H9 (cell line): ENCODE results near the gene PRPH2. TPM values are rescaled to one million over a fixed set of nuclear protein-coding genes. Genes with fewer than 3 reads are reported as not detected.

Experiments used
- DNase-seq: peaks from one replicate; pipeline ENCODE4 v3.0.0-alpha.2; 2017
- H2AFZ ChIP-seq: one replicate; pipeline ENCODE4 v1.6.1; 2013; ENCODE audit warnings: mild to moderate bottlenecking, low read length, control low read depth, moderate library complexity
- H2AK5ac ChIP-seq: 2 replicates; pipeline ENCODE4 v1.6.1; 2013; ENCODE audit warnings: low read length, control low read depth, mixed read lengths; ENCODE audit not compliant: insufficient read length
- H2BK120ac ChIP-seq: one replicate; pipeline ENCODE4 v1.6.1; 2013; ENCODE audit warnings: low read depth, mild to moderate bottlenecking, low read length, control low read depth, inconsistent platforms; ENCODE audit not compliant: poor library complexity, severe bottlenecking
- H2BK12ac ChIP-seq: 2 replicates; pipeline ENCODE4 v1.6.1; 2013; ENCODE audit warnings: low read length, control low read depth, mixed read lengths, low read depth; ENCODE audit not compliant: insufficient read length
- H2BK15ac ChIP-seq: 2 replicates; pipeline ENCODE4 v1.6.1; 2013; ENCODE audit warnings: low read depth, low read length, control low read depth
- H2BK20ac ChIP-seq: one replicate; pipeline ENCODE4 v1.6.1; 2013; ENCODE audit warnings: low read depth, mild to moderate bottlenecking, low read length, control low read depth, inconsistent platforms; ENCODE audit not compliant: poor library complexity, severe bottlenecking
- H2BK5ac ChIP-seq: 2 replicates; pipeline ENCODE4 v1.6.1; 2013; ENCODE audit warnings: low read length, control low read depth, mixed read lengths; ENCODE audit not compliant: insufficient read length
- H3K14ac ChIP-seq: 2 replicates; pipeline ENCODE4 v1.6.1; 2013; ENCODE audit warnings: low read length, control low read depth; ENCODE audit not compliant: insufficient read depth
- H3K18ac ChIP-seq: 2 replicates; pipeline ENCODE4 v1.6.1; 2013; ENCODE audit warnings: low read depth, mild to moderate bottlenecking, mixed read lengths, low read length, control low read depth; ENCODE audit not compliant: insufficient read length
- H3K23ac ChIP-seq: 2 replicates; pipeline ENCODE4 v1.6.1; 2013; ENCODE audit warnings: low read length, control low read depth, mixed read lengths, low read depth; ENCODE audit not compliant: insufficient read length
- H3K23me2 ChIP-seq: 2 replicates; pipeline ENCODE4 v1.6.1; 2013; ENCODE audit warnings: low read depth, mild to moderate bottlenecking, mixed read lengths, low read length, control low read depth; ENCODE audit not compliant: insufficient read length, poor library complexity, severe bottlenecking
- H3K27ac ChIP-seq: 2 replicates; pipeline ENCODE4 v1.5.1; 2013; ENCODE audit warnings: low read length, control low read depth, mixed read lengths, low read depth; ENCODE audit not compliant: insufficient read length
- H3K27me3 ChIP-seq: 2 replicates; pipeline ENCODE4 v1.6.1; 2013; ENCODE audit warnings: low read length, control low read depth, inconsistent platforms; ENCODE audit not compliant: insufficient read depth
- H3K4ac ChIP-seq: 2 replicates; pipeline ENCODE4 v1.6.1; 2013; ENCODE audit warnings: low read depth, mild to moderate bottlenecking, control low read depth, inconsistent platforms, low read length, moderate library complexity
- H3K4me1 ChIP-seq: 2 replicates; pipeline ENCODE4 v1.6.1; 2013; ENCODE audit warnings: low read length, control low read depth, inconsistent platforms; ENCODE audit not compliant: insufficient read depth
- H3K4me2 ChIP-seq: 2 replicates; pipeline ENCODE4 v1.6.1; 2013; ENCODE audit warnings: low read length, control low read depth, mixed read lengths; ENCODE audit not compliant: insufficient read length, insufficient read depth
- H3K56ac ChIP-seq: 2 replicates; pipeline ENCODE4 v1.6.1; 2013; ENCODE audit warnings: low read depth, mild to moderate bottlenecking, mixed read lengths, low read length, control low read depth; ENCODE audit not compliant: insufficient read length
- H3K79me1 ChIP-seq: 2 replicates; pipeline ENCODE4 v1.6.1; 2013; ENCODE audit warnings: low read depth, mild to moderate bottlenecking, moderate library complexity, low read length, control low read depth, inconsistent platforms; ENCODE audit not compliant: insufficient read depth, poor library complexity, severe bottlenecking
- H3K79me2 ChIP-seq: 2 replicates; pipeline ENCODE4 v1.6.1; 2013; ENCODE audit warnings: low read length, control low read depth, inconsistent platforms; ENCODE audit not compliant: insufficient read depth
- H3K9ac ChIP-seq: 2 replicates; pipeline ENCODE4 v1.6.1; 2013; ENCODE audit warnings: low read length, control low read depth, mixed read lengths; ENCODE audit not compliant: insufficient read length; ENCODE audit errors: extremely low read depth
- H3K9me3 ChIP-seq: one replicate; pipeline ENCODE4 v1.6.1; 2013; ENCODE audit warnings: low read depth, low read length, inconsistent platforms; ENCODE audit not compliant: control insufficient read depth
- H3T11ph ChIP-seq: one replicate; pipeline ENCODE4 v1.6.1; 2013; ENCODE audit warnings: mild to moderate bottlenecking, low read length, control low read depth, inconsistent platforms
- H4K20me1 ChIP-seq: one replicate; pipeline ENCODE4 v1.6.1; 2013; ENCODE audit not compliant: control insufficient read depth, insufficient read length, insufficient read depth
- H4K5ac ChIP-seq: 2 replicates; pipeline ENCODE4 v1.6.1; 2013; ENCODE audit warnings: low read depth, mild to moderate bottlenecking, mixed read lengths, low read length, control low read depth; ENCODE audit not compliant: insufficient read length
- H4K8ac ChIP-seq: replicated peaks from 2 replicates; pipeline ENCODE4 v1.6.1; 2013; ENCODE audit warnings: low read length, control low read depth, mixed read lengths, low read depth; ENCODE audit not compliant: insufficient read length
- H4K91ac ChIP-seq: 2 replicates; pipeline ENCODE4 v1.6.1; 2013; ENCODE audit warnings: low read depth, mild to moderate bottlenecking, moderate library complexity, mixed read lengths, low read length, control low read depth; ENCODE audit not compliant: insufficient read length
- H3K27ac Mint-ChIP-seq, 3 experiments: 2 replicates in 2 of 3; 3 replicates in 1 of 3; pipeline ENCODE4 v1.8.0; 2020 to 2021; ENCODE audit warnings: mixed read lengths in 3 of 3, mild to moderate bottlenecking in 1 of 3, moderate library complexity in 1 of 3
- H3K27me3 Mint-ChIP-seq: 2 replicates; pipeline ENCODE4 v1.8.0; 2021; ENCODE audit warnings: low read depth, mild to moderate bottlenecking, moderate library complexity, mixed read lengths
- H3K36me3 Mint-ChIP-seq, 3 experiments: 2 replicates in 2 of 3; 3 replicates in 1 of 3; pipeline ENCODE4 v1.8.0; 2020 to 2021; ENCODE audit warnings: low read depth in 3 of 3, mixed read lengths in 3 of 3; ENCODE audit not compliant: insufficient read depth in 1 of 3
- H3K4me1 Mint-ChIP-seq, 2 experiments: 2 replicates each; pipeline ENCODE4 v1.8.0; 2020; ENCODE audit warnings: mixed read lengths in 2 of 2
- H3K4me3 Mint-ChIP-seq, 2 experiments: 2 replicates in 1 of 2; 3 replicates in 1 of 2; pipeline ENCODE4 v1.8.0; 2020 to 2021; ENCODE audit warnings: mild to moderate bottlenecking in 2 of 2, mixed read lengths in 2 of 2, moderate library complexity in 1 of 2
- H3K9me3 Mint-ChIP-seq, 2 experiments: 2 replicates in 1 of 2; 3 replicates in 1 of 2; pipeline ENCODE4 v1.8.0; 2020; ENCODE audit warnings: mild to moderate bottlenecking in 2 of 2, mixed read lengths in 2 of 2, moderate library complexity in 1 of 2
- CTCF ChIP-seq: fragments of 200-600 bp; sonication (generic); conservative IDR thresholded peaks from 3 replicates; pipeline ENCODE4 v1.8.0; 2021; ENCODE audit warnings: antibody characterized with exemption, mild to moderate bottlenecking
- WGBS: extraction: QIAGEN DNeasy Blood & Tissue Kit; methylation state at CpG from one replicate; pipeline ENCODE4 v1.1.7; 2013; ENCODE audit warnings: missing lambda C conversion rate, low lambda C conversion rate, mixed read lengths; ENCODE audit not compliant: insufficient read length; ENCODE audit errors: extremely low coverage; 5-methylcytosine and 5-hydroxymethylcytosine counted together
- total RNA-seq: library from RNA; stranded (reverse); gene quantifications from 2 replicates; pipeline ENCODE4 v1.2.1, GENCODE V29; 2021

PRPH2 gene
- total RNA-seq, 1 experiment from 2014 or later = 0.31 TPM

- Histone ChIP-seq H4K8ac (no peak overlapping the region), H3T11ph (no peak overlapping the region), H3K27ac (no peak overlapping the region), H3K27me3 (no peaks in the 10 kb centered on the region), H3K79me1 (no peaks in the 10 kb centered on the region), H3K9ac (no peak overlapping the region), H2BK12ac (no peak overlapping the region), H3K56ac (no peak overlapping the region), H3K23me2 (no peaks in the 10 kb centered on the region), H4K91ac (no peak overlapping the region), H4K5ac (no peak overlapping the region), H3K4me1 (no peaks in the 10 kb centered on the region), H3K4ac (no peak overlapping the region), H3K23ac (no peak overlapping the region), H2BK5ac (no peak overlapping the region), H3K79me2 (no peaks in the 10 kb centered on the region), H3K14ac (no peak overlapping the region), H3K4me2 (no peak overlapping the region), H2AK5ac (no peak overlapping the region), H2BK20ac (no peak overlapping the region), H4K20me1 (no peaks in the 10 kb centered on the region), H3K9me3 (no peaks in the 10 kb centered on the region), H3K18ac (no peak overlapping the region), H2BK15ac (no peak overlapping the region), H2AFZ (no peak overlapping the region), H2BK120ac (no peak overlapping the region)
- H3K9me3 Mint-ChIP-seq = no peaks in the 10 kb centered on the region
- WGBS = no CpG with 5 or more reads among the region's 1 CpG
- H3K4me3 Mint-ChIP-seq = no peak overlapping the region
- H3K4me1 Mint-ChIP-seq = no peaks in the 10 kb centered on the region
- DNase-seq = no peak
- peaks cover 11 to 50% (median 44%) of the 10 kb centered on the region in 3 experiments; a peak in 6 of 7 replicates for H3K36me3 Mint-ChIP-seq
- no peak for TF ChIP-seq CTCF
- no peaks in the 10 kb centered on the region for H3K27me3 Mint-ChIP-seq
- no peak overlapping the region; a peak in 1 of 7 replicates for H3K27ac Mint-ChIP-seq
These were observed 62.6 kb downstream of the PRPH2 start for GRCh38 chr6:42659806-42660205.
